A549 (cell line): ENCODE results near the gene CLEC16A. TPM values are rescaled to one million over a fixed set of nuclear protein-coding genes. Genes with fewer than 3 reads are reported as not detected.

ENCODE experiments used
- ATAC-seq, 2 experiments: fragments of 200-7000 bp in 1 of 2; fragments of >200 bp in 1 of 2; cut with Nextera tagmentation in 1 of 2; cut with Tn5 transposase in 1 of 2; 3 replicates each; pipeline versions ENCODE4 v1.8.0 to v1.9.1; 2018 to 2020; ENCODE audit warnings: mild to moderate bottlenecking in 1 of 2, moderate library complexity in 1 of 2
- CTCF ChIA-PET: fragments of 300-600 bp; sonication (Branson Sonifier 250); formaldehyde crosslinking; extraction: SDS; loops from one replicate; lab custom pipeline; 2021; ENCODE audit warnings: antibody characterized with exemption, inconsistent platforms; lab: Yijun Ruan, JAX
- POLR2A ChIA-PET: fragments of 350-600 bp; formaldehyde crosslinking; extraction: SDS; loops from one replicate; lab custom pipeline; 2021; ENCODE audit warnings: antibody characterized with exemption, inconsistent platforms; lab: Yijun Ruan, JAX
- DNase-seq, 2 experiments: peaks; one replicate each; pipeline versions ENCODE4 v3.0.0 to v3.0.0-alpha.2; 2011 to 2016; ENCODE audit warnings: low read depth in 1 of 2, low spot score in 1 of 2
- FAIRE-seq: peaks from 2 replicates; lab custom pipeline; 2011; peaks lifted over from hg19 to GRCh38; lab: Jason Lieb, UNC
- H3K27ac ChIP-seq, 2 experiments: fragments of >200 bp; sonication (Bioruptor Twin); formaldehyde crosslinking; 3 replicates each; pipeline ENCODE4 v1.5.1; 2016 to 2017
- H3K4me1 ChIP-seq: fragments of >200 bp; sonication (Bioruptor Twin); formaldehyde crosslinking; 3 replicates; pipeline ENCODE4 v1.6.1; 2016
- H3K4me2 ChIP-seq: fragments of >200 bp; sonication (Bioruptor Twin); formaldehyde crosslinking; 3 replicates; pipeline ENCODE4 v1.6.1; 2016
- H3K4me3 ChIP-seq: fragments of >200 bp; sonication (Bioruptor Twin); formaldehyde crosslinking; 3 replicates; pipeline ENCODE4 v1.5.1; 2016
- H3K9me3 ChIP-seq: fragments of >200 bp; sonication (Bioruptor Twin); formaldehyde crosslinking; 3 replicates; pipeline ENCODE4 v1.6.1; 2016
- BCL3 ChIP-seq: fragments of >200 bp; sonication (Bioruptor Twin); formaldehyde crosslinking; IDR thresholded peaks from 3 replicates; pipeline ENCODE4 v1.6.1; 2016
- CBX8 ChIP-seq: fragments of 200-600 bp; sonication (generic); IDR thresholded peaks from 2 replicates; pipeline ENCODE4 v1.6.1; 2016
- ELK1 ChIP-seq: fragments of 150-350 bp; IDR thresholded peaks from 2 replicates; pipeline ENCODE4 v1.6.1; 2014; ENCODE audit warnings: low read depth, mild to moderate bottlenecking, low read length
- FOXS1 ChIP-seq: fragments of 250-450 bp; sonication (Bioruptor Pico); IDR thresholded peaks from 2 replicates; pipeline ENCODE4 v1.5.0; 2020; ENCODE audit warnings: mild to moderate bottlenecking, moderate library complexity
- HEYL ChIP-seq: fragments of 250-450 bp; sonication (Bioruptor Pico); IDR thresholded peaks from 2 replicates; pipeline ENCODE4 v1.8.0; 2021; ENCODE audit warnings: mild to moderate bottlenecking, moderate library complexity
- HOXA7 ChIP-seq: fragments of 250-450 bp; sonication (Bioruptor Pico); IDR thresholded peaks from 2 replicates; pipeline ENCODE4 v1.5.0; 2020; ENCODE audit warnings: mild to moderate bottlenecking, moderate library complexity
- JUNB ChIP-seq: fragments of >200 bp; sonication (Bioruptor Twin); formaldehyde crosslinking; IDR thresholded peaks from 2 replicates; pipeline ENCODE4 v1.6.1; 2016
- KDM1A ChIP-seq: fragments of 200-600 bp; sonication (generic); IDR thresholded peaks from 2 replicates; pipeline ENCODE4 v1.6.1; 2016; ENCODE audit warnings: low read depth, mild to moderate bottlenecking
- NR3C1 ChIP-seq: fragments of >200 bp; sonication (Bioruptor Twin); formaldehyde crosslinking; IDR thresholded peaks from 3 replicates; pipeline ENCODE4 v1.6.1; 2017
- POLR2A ChIP-seq: IDR thresholded peaks from 2 replicates; pipeline ENCODE4 v1.6.1; 2012; ENCODE audit warnings: mild to moderate bottlenecking, low read length
- RAD21 ChIP-seq, 2 experiments: fragments of >200 bp in 1 of 2; sonication (Bioruptor Twin) in 1 of 2; formaldehyde crosslinking in 1 of 2; IDR thresholded peaks in 1 of 2; conservative IDR thresholded peaks in 1 of 2; 2 replicates in 1 of 2; 3 replicates in 1 of 2; pipeline ENCODE4 v1.6.1; 2012 to 2018; ENCODE audit warnings: inconsistent platforms in 1 of 2
- RARB ChIP-seq: fragments of 250-450 bp; sonication (Bioruptor Pico); IDR thresholded peaks from 2 replicates; pipeline ENCODE4 v1.8.0; 2021; ENCODE audit warnings: mild to moderate bottlenecking, moderate library complexity
- RFX5 ChIP-seq: fragments of 450-650 bp; IDR thresholded peaks from 2 replicates; pipeline ENCODE4 v1.7.1; 2014; ENCODE audit warnings: antibody characterized with exemption, mild to moderate bottlenecking, moderate library complexity
- RNF2 ChIP-seq: fragments of 200-600 bp; sonication (generic); IDR thresholded peaks from 2 replicates; pipeline ENCODE4 v1.6.1; 2016; ENCODE audit warnings: low read depth, mild to moderate bottlenecking, antibody characterized with exemption, moderate library complexity, borderline replicate concordance
- TFCP2L1 ChIP-seq: fragments of 250-450 bp; sonication (Bioruptor Pico); IDR thresholded peaks from 2 replicates; pipeline ENCODE4 v1.5.0; 2021; ENCODE audit warnings: mild to moderate bottlenecking
- USF2 ChIP-seq: fragments of 450-650 bp; IDR thresholded peaks from 2 replicates; pipeline ENCODE4 v1.6.1; 2014; ENCODE audit warnings: antibody characterized with exemption
- ZC3H11A ChIP-seq: fragments of 450-650 bp; IDR thresholded peaks from 2 replicates; pipeline ENCODE4 v1.6.1; 2014; ENCODE audit warnings: antibody characterized with exemption, mild to moderate bottlenecking
- ZFP36 ChIP-seq: fragments of 450-650 bp; IDR thresholded peaks from 2 replicates; pipeline ENCODE4 v1.6.1; 2014; ENCODE audit warnings: borderline replicate concordance; ENCODE audit not compliant: partially characterized antibody
- WGBS: methylation state at CpG from one replicate; pipeline ENCODE4 v1.1.6; 2017; ENCODE audit errors: missing lambda C conversion rate; 5-methylcytosine and 5-hydroxymethylcytosine counted together
- polyA plus RNA-seq, 4 experiments: library from polyadenylated mRNA; depleted of rRNA in 3 of 4; stranded (reverse); fragments of >200 nt; fragmentation: RNase III in 1 of 4; extraction: RNeasy Plus Mini Kit Qiagen cat#74134 plus additional on column Dnase treatment in 1 of 4; gene quantifications; 2 replicates in 3 of 4; 3 replicates in 1 of 4; pipeline ENCODE4 v1.2.3, GENCODE V29; 2011 to 2017
- TF ChIP-seq, protein P1 (sequence below): IDR thresholded peaks from 2 replicates; pipeline ENCODE4 v1.6.1; 2012
- TF ChIP-seq, protein P2 (sequence below): IDR thresholded peaks from 2 replicates; pipeline ENCODE4 v1.6.1; 2012; ENCODE audit warnings: low read depth, borderline replicate concordance

The CLEC16A gene
- polyA plus RNA-seq, 2 of the 4 experiments (the other 2 are of a cell fraction) = 8.3 to 10.4 TPM

- no peak overlapping the region for H3K4me2 ChIP-seq
- no peak for TF ChIP-seq JUNB
- TF ChIP-seq, protein P1, sequence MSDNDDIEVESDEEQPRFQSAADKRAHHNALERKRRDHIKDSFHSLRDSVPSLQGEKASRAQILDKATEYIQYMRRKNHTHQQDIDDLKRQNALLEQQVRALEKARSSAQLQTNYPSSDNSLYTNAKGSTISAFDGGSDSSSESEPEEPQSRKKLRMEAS = no peak
- no peak for TF ChIP-seq CBX8
- TF ChIP-seq KDM1A = no peak
- TF ChIP-seq, protein P2, sequence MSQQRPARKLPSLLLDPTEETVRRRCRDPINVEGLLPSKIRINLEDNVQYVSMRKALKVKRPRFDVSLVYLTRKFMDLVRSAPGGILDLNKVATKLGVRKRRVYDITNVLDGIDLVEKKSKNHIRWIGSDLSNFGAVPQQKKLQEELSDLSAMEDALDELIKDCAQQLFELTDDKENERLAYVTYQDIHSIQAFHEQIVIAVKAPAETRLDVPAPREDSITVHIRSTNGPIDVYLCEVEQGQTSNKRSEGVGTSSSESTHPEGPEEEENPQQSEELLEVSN = no peak
- no peak for TF ChIP-seq USF2
- TF ChIP-seq BCL3 = no peak
- no peak for TF ChIP-seq ZFP36
- TF ChIP-seq RAD21 (conservative IDR thresholded peaks at IDR 0.05 in 1 of 2, IDR thresholded peaks at IDR 0.05 in 1 of 2) = no peak
- no peak for TF ChIP-seq RFX5
- TF ChIP-seq, all 56 proteins: peak for 0
- DNase-seq (no peak), ATAC-seq (no peak), FAIRE-seq (no peak)
- Histone ChIP-seq H3K27ac (no peak overlapping the region), H3K4me3 (no peak overlapping the region), H3K4me1 (no peaks in the 10 kb centered on the region), H3K9me3 (no peaks in the 10 kb centered on the region)
- 92% methylated on average over 6 of the region's 6 CpGs for WGBS
- ChIA-PET POLR2A (interaction anchor here (0.6 kb wide), 1 partner anchor 129 kb away, joined by 3 read pairs; no protein-coding TSS in a partner anchor), CTCF (interaction anchor here (0.6 to 1.7 kb wide), 3 partner anchors 93 to 183 kb away, joined by 3 to 4 read pairs (median 3); no protein-coding TSS in a partner anchor)
These were observed 156.9 kb downstream of the CLEC16A start for GRCh38 chr16:11101283-11101682.

DNA sequence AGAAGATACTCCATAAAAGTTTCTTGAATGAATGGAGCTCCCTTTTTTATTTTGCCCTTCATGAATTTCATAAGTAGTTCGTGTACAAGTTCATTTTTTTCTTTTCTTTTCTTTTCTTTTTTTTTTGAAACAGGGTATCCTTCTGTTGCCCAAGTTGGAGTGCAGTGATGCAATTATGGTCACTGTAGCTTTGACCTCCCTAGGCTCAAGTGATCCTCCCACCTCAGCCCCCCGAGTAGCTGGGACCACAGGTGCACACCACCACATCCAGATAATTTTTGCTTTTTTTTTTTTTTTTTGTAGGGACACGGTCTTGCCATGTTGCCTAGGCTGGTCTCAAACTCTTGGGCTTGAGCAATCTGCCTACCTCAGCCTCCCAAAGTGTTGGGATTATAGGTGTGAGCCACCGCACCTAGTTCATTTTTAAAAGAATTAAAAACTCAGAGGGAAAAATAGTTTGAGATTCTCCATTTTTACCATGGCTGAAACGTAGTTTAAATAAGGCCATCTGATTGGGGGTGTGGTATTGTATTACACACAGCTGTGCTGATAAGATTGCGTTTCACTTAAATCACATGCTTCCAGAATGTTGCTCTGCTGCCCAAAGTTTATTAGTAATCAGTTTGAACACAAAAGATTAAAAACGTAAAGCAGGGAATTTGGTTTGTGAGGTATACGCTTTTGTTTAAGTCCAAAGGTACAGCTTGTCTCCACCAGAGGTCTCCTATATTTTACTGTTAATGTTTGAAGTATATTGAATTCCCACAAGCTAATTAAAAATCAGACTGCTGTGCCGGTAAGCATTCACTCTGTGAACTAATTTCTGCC, 157.5 kb downstream of the CLEC16A start:
- no peaks in the 10 kb centered on the region for H3K9me3 ChIP-seq
- POLR2A ChIA-PET = interaction anchor here (0.6 kb wide), 1 partner anchor 130 kb away, joined by 3 read pairs; no protein-coding TSS in a partner anchor
- TF ChIP-seq POLR2A (no peak), RARB (no peak), ZC3H11A (no peak), HEYL (CRISPR knock-in tag) (no peak), TFCP2L1 (CRISPR knock-in tag) (no peak), HOXA7 (CRISPR knock-in tag) (no peak), ELK1 (no peak), NR3C1 (no peak), FOXS1 (CRISPR knock-in tag) (no peak), RNF2 (no peak)
- TF ChIP-seq, protein P2 = no peak
- TF ChIP-seq, all 56 proteins: peak for 0
- CTCF ChIA-PET = interaction anchor here (0.7 to 1.7 kb wide), 3 partner anchors 14 to 183 kb away, joined by 3 to 4 read pairs (median 3); no protein-coding TSS in a partner anchor
- Histone ChIP-seq H3K4me3 (no peak overlapping the region), H3K4me2 (no peak overlapping the region), H3K27ac (no peak overlapping the region), H3K4me1 (no peaks in the 10 kb centered on the region)
- ATAC-seq (no peak), DNase-seq (no peak), FAIRE-seq (no peak)
- WGBS = 69% methylated on average over 9 of the region's 9 CpGs
